BLaER1 treated with 17β-estradiol and CSF1 and Interleukin-3, amounts not matched to agents 10 nM and 100 nM (cell line): ENCODE data around the gene ELMO1.

Source experiments
- H3K27ac ChIP-seq, 11 experiments: shearing (Covaris generic); formaldehyde crosslinking; 2 replicates each; pipeline ENCODE4 v1.8.1; 2022
- H3K27me3 ChIP-seq, 11 experiments: shearing (Covaris generic); formaldehyde crosslinking; 2 replicates each; pipeline ENCODE4 v1.8.1; 2022
- H3K36me3 ChIP-seq, 11 experiments: shearing (Covaris generic); formaldehyde crosslinking; 2 replicates each; pipeline ENCODE4 v1.8.1; 2022
- H3K4me1 ChIP-seq, 10 experiments: shearing (Covaris generic); formaldehyde crosslinking; 2 replicates each; pipeline ENCODE4 v1.8.1; 2022
- H3K4me2 ChIP-seq, 11 experiments: shearing (Covaris generic); formaldehyde crosslinking; 2 replicates each; pipeline ENCODE4 v1.8.1; 2022
- H3K4me3 ChIP-seq, 10 experiments: shearing (Covaris generic); formaldehyde crosslinking; 2 replicates each; pipeline ENCODE4 v1.8.1; 2022
- H3K9ac ChIP-seq, 11 experiments: shearing (Covaris generic); formaldehyde crosslinking; 2 replicates each; pipeline ENCODE4 v1.8.1; 2022
- H3K9me3 ChIP-seq, 11 experiments: shearing (Covaris generic); formaldehyde crosslinking; replicated peaks in 1 of 11; 2 replicates each; pipeline ENCODE4 v1.8.1; 2022
- H4K20me1 ChIP-seq, 11 experiments: shearing (Covaris generic); formaldehyde crosslinking; 2 replicates each; pipeline ENCODE4 v1.8.1; 2022
- Cebpa-rat ChIP-seq, 11 experiments: shearing (Covaris generic); IDR thresholded peaks; 2 replicates each; pipeline ENCODE4 v1.8.1; 2022

Gene ELMO1

DNA sequence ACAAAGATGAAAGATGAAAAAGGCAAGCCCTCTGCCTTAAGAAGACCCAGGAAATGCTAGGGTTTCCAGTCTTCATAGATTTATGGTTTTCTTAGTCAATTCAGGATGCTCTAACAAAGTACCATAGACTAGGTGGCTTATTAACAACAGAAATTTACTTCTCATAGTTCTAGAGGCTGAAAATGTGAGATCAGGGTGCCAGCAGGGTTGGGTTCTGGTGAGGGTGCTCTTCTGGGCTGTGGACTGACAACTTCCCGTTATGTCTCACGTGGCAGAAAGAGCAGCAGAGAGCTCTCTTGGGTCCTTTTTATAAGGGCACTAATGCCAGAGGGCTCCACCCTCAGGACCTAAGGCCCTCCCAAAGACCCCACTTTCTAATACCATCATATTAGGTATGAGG, 23.7 kb downstream of the ELMO1 start:
- no peak for TF ChIP-seq Cebpa-rat (IDR thresholded peaks at IDR 0.05)

DNA sequence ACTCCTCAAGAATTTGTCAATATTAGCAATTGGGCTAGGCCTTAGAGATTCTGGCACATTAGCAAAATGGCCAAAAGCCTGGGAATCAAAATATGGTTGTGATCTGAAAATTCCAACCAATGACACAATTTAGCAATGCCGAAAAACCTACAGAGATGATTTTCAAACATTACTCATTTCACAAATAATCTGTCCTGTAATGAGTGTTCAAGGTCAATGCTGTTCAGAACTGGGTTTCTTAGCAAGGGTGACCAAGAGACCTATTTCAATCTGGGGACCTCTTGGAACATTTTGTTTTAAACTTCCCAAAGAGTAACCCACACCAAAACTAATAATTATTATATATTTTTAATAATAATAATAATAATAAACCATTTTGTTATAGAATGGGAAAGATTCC, 24.1 kb downstream of the ELMO1 start:
- Histone ChIP-seq H3K36me3 (peaks cover 0 to 14% (median 0%) of the 10 kb centered on the region in 11 experiments; a peak in 4 of 22 replicates), H3K4me3 (no peak overlapping the region)
- no peak for TF ChIP-seq Cebpa-rat (IDR thresholded peaks at IDR 0.05)

More for the DNA sequence above, 23.7 kb downstream of the ELMO1 start:
- H3K36me3 ChIP-seq = peaks cover 0 to 15% (median 0%) of the 10 kb centered on the region in 11 experiments; a peak in 5 of 22 replicates
- no peak overlapping the region for H3K9ac ChIP-seq
- H3K9me3 ChIP-seq = no peaks in the 10 kb centered on the region
- H3K4me1 ChIP-seq = peaks cover 0 to 21% (median 9%) of the 10 kb centered on the region in 10 experiments; a peak in 12 of 20 replicates
- no peak overlapping the region for H3K4me3 ChIP-seq
- no peaks in the 10 kb centered on the region for H3K27me3 ChIP-seq
- H3K4me2 ChIP-seq = peak overlapping the region in 6 of 11 experiments; percentile 7 to 83 (median 42); a peak in 9 of 22 replicates
- peak overlapping the region in 1 of 11 experiments; percentile 20; a peak in 2 of 22 replicates for H3K27ac ChIP-seq
- H4K20me1 ChIP-seq = peaks cover 0 to 44% (median 1%) of the 10 kb centered on the region in 11 experiments; a peak in 6 of 22 replicates

DNA sequence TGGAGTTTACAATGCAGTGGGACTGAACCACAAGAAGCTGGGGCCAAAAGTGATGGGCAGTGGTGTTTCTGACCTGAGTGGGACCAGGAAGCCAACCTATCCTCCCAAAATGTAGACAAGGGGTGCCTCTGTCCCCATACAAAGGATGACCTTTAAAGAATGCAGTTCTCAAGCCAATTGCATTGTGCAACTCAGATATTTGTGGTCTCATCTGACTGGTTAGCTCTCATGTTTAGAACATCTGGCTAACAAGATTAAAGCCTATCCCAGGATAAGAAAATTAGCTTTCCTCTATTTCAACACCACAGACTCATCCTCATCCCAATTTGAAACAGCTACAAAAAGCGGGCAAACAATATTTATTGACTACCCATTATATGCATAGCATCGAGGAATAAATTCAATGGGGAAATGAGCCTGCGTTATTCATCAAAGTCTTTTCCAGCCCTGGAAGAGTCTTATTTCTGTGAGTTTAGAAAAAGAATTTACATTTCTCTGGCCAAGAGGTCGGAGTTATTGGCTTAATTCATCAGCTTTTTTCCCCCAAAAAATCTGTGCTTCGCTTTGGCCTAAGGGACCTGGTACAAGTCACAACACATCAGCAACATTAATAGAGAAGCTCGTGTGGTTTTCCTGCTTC, 26.7 kb downstream of the ELMO1 start:
- Histone ChIP-seq H3K4me2 (no peak overlapping the region; a peak in 2 of 22 replicates), H3K27ac (no peak overlapping the region), H3K4me3 (no peak overlapping the region), H3K9ac (no peak overlapping the region), H4K20me1 (peaks cover 0 to 43% (median 0%) of the 10 kb centered on the region in 11 experiments; a peak in 4 of 22 replicates), H3K27me3 (no peaks in the 10 kb centered on the region), H3K9me3 (no peaks in the 10 kb centered on the region), H3K4me1 (peaks cover 0 to 21% (median 9%) of the 10 kb centered on the region in 10 experiments; a peak in 11 of 20 replicates), H3K36me3 (peaks cover 0 to 5% (median 0%) of the 10 kb centered on the region in 11 experiments; a peak in 2 of 22 replicates)
- no peak for TF ChIP-seq Cebpa-rat (IDR thresholded peaks at IDR 0.05)

More for the DNA sequence above, 24.1 kb downstream of the ELMO1 start:
- Histone ChIP-seq H3K9ac (no peak overlapping the region), H3K4me2 (peak overlapping the region in 2 of 11 experiments; percentile 74 to 83; a peak in 3 of 22 replicates), H3K4me1 (peaks cover 0 to 21% (median 9%) of the 10 kb centered on the region in 10 experiments; a peak in 11 of 20 replicates), H4K20me1 (peaks cover 0 to 44% (median 0%) of the 10 kb centered on the region in 11 experiments; a peak in 6 of 22 replicates), H3K27ac (no peak overlapping the region), H3K27me3 (no peaks in the 10 kb centered on the region), H3K9me3 (no peaks in the 10 kb centered on the region)

DNA sequence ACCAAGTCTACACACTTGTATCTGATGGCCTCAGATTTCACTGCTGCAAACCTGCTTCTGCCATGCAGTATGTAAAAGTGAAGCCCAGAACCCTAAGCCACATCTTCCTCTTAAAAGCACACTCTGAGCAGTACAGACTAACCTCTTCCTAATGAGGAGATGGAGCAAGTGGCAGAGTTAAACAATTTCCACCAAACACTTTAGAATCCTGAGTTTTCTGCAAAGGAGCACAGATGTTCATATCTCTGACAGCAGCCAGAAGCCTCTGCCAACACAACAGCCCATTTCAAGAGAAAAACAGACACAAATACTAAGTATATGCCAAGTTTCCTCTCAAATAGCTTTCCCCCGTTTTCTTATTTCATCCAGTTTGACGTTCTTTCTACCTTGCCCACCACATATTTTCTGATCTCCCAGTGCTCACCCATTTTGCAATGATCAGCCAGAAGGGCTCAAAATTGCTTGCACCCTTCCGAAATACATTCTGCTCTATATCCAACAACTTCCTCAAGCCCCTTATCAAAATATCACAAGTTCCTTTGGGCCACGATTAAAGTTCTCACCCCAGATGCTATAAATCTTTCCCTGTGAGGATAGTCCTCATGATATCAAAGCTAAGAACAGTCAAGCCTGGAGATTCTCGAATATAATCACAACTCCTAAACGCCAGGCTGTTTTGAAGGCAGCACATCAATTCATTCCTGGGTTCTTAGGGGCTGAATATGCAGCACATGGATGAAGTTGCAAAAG, 27.5 kb downstream of the ELMO1 start:
- Histone ChIP-seq H3K9ac (no peak overlapping the region), H3K4me2 (no peak overlapping the region), H3K27ac (no peak overlapping the region), H3K4me1 (peaks cover 0 to 18% (median 8%) of the 10 kb centered on the region in 10 experiments; a peak in 11 of 20 replicates), H3K4me3 (no peak overlapping the region), H3K36me3 (peaks cover 0 to 5% (median 0%) of the 10 kb centered on the region in 11 experiments; a peak in 2 of 22 replicates), H3K9me3 (no peaks in the 10 kb centered on the region), H4K20me1 (peaks cover 0 to 40% (median 0%) of the 10 kb centered on the region in 11 experiments; a peak in 4 of 22 replicates), H3K27me3 (no peaks in the 10 kb centered on the region)
- no peak for TF ChIP-seq Cebpa-rat (IDR thresholded peaks at IDR 0.05)

DNA sequence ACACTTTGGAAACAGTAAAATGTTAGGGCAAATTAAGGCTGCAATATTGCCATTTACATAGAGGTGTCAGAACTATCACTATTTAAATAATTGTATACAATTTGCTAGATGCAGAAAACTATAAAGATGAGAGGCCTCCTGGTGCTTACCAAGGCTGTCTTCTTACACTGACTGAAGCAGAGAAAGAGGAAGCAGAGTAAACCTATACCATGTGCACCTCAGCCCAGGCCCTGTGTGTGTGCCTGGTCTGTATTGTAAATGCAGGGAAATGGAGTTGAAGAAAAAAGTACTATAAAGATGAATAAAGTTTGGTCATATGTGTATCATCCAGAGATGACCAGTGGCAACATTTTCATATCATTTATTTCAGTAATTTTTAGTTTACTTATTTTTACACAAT, 29.2 kb downstream of the ELMO1 start:
- no peak overlapping the region for H3K4me2 ChIP-seq
- H3K36me3 ChIP-seq = peaks cover 0 to 7% (median 0%) of the 10 kb centered on the region in 11 experiments; a peak in 2 of 22 replicates
- peaks cover 0 to 32% (median 0%) of the 10 kb centered on the region in 11 experiments; a peak in 3 of 22 replicates for H4K20me1 ChIP-seq
- no peak overlapping the region for H3K27ac ChIP-seq
- H3K27me3 ChIP-seq = no peaks in the 10 kb centered on the region
- H3K9me3 ChIP-seq = no peaks in the 10 kb centered on the region
- no peak overlapping the region for H3K4me3 ChIP-seq
- no peak for TF ChIP-seq Cebpa-rat (IDR thresholded peaks at IDR 0.05)
- H3K9ac ChIP-seq = no peak overlapping the region
- peaks cover 0 to 7% (median under 1%) of the 10 kb centered on the region in 10 experiments; a peak in 4 of 20 replicates for H3K4me1 ChIP-seq

DNA sequence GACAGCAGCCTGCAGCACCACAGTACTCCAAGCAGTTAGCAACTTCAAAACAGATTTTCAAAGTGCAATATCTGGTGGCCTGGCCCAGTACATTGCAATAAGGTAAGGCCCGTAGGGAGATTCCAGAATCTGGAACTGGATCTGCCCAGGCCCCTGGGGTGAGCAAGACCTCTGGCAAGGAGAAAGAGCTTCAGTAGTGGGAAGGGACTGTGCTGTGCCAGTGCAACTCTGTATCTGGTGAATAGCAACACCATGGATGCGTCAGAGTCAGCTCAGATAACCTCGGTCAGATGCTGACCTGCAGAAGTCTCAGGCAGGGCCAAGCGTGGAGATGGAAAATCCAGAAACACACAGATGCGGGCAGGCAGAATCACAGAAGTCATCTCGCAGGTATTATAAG, 30.3 kb downstream of the ELMO1 start:
- no peak for TF ChIP-seq Cebpa-rat (IDR thresholded peaks at IDR 0.05)
- peaks cover 0 to 14% (median 0%) of the 10 kb centered on the region in 11 experiments; a peak in 1 of 22 replicates for H3K36me3 ChIP-seq
- H3K9ac ChIP-seq = no peak overlapping the region
- no peaks in the 10 kb centered on the region for H3K27me3 ChIP-seq
- peaks cover 0 to 7% (median 0%) of the 10 kb centered on the region in 10 experiments; a peak in 2 of 20 replicates for H3K4me1 ChIP-seq
- no peak overlapping the region for H3K4me3 ChIP-seq
- H3K27ac ChIP-seq = no peak overlapping the region
- peaks cover 0 to 4% (median 0%) of the 10 kb centered on the region in 11 experiments; a peak in 5 of 22 replicates for H3K9me3 ChIP-seq
- H4K20me1 ChIP-seq = peaks cover 0 to 28% (median 0%) of the 10 kb centered on the region in 11 experiments; a peak in 3 of 22 replicates
- no peak overlapping the region for H3K4me2 ChIP-seq

DNA sequence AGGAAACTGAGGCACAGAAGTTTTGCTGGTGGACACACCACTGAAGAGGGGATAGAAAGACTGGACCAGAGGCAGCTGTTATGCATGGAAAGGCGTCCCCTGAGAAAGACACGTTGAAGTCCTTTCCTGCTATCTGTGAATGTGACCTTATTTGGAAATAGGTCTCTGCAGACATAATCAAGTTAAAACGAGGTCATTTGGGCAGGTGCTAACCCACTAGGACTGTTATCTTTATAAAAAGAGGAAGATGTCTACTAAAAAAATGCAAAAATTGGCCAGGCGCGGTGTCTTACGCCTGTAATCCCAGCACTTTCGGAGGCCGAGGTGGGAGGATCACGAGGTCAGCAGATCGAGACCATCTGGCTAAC, 31.6 kb downstream of the ELMO1 start:
- no peak overlapping the region for H3K9ac ChIP-seq
- H3K36me3 ChIP-seq = peaks cover 0 to 18% (median 2%) of the 10 kb centered on the region in 11 experiments; a peak in 3 of 22 replicates
- no peak overlapping the region for H3K4me3 ChIP-seq
- peaks cover 0 to 17% (median 9%) of the 10 kb centered on the region in 11 experiments; a peak in 11 of 22 replicates for H3K9me3 ChIP-seq
- peaks cover 0 to 28% (median 0%) of the 10 kb centered on the region in 11 experiments; a peak in 3 of 22 replicates for H4K20me1 ChIP-seq
- peaks cover 0 to 5% (median 0%) of the 10 kb centered on the region in 10 experiments; a peak in 2 of 20 replicates for H3K4me1 ChIP-seq
- TF ChIP-seq Cebpa-rat (IDR thresholded peaks at IDR 0.05) = no peak
- no peak overlapping the region for H3K27ac ChIP-seq
- H3K4me2 ChIP-seq = no peak overlapping the region
- H3K27me3 ChIP-seq = no peaks in the 10 kb centered on the region

DNA sequence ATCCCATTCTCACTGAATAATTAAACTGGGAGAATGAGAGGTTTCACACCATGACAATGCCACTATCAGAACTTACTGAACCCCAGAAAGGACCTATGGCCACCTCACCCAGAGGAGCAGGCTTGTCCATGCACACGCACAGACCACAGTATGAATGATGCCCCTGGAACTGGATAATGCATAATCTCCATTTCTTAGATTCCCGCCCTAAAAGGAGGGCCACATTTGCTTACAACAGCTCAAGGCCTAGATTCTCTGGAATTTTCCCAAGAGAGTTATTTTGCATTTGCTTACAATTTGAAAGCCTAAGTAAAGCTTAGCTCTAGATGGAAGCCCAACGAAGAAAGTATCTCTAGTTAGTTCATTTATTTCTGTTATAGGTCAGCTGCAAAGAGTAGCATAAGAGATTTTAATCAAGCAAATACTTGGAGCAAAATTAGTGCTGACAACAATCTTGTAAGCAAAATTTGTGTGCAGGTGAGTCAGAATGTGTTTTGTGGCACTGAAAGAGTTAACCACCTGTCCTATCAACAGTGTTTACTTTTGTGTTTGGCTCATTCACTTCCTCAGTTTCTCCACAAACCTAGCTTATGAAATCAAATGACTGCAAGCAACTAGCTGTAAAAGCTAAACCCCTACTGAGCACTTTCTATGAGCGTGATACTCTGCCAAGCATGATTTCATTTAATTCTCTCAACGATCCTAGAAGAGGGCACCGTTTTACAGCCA, 32.1 kb downstream of the ELMO1 start:
- H3K27me3 ChIP-seq = no peaks in the 10 kb centered on the region
- no peak for TF ChIP-seq Cebpa-rat (IDR thresholded peaks at IDR 0.05)
- no peak overlapping the region for H3K27ac ChIP-seq
- H3K9ac ChIP-seq = no peak overlapping the region
- peaks cover 0 to 28% (median 0%) of the 10 kb centered on the region in 11 experiments; a peak in 3 of 22 replicates for H4K20me1 ChIP-seq
- H3K9me3 ChIP-seq = peaks cover 0 to 18% (median 9%) of the 10 kb centered on the region in 11 experiments; a peak in 11 of 22 replicates
- no peak overlapping the region for H3K4me2 ChIP-seq
- H3K4me3 ChIP-seq = no peak overlapping the region
- peaks cover 0 to 18% (median 2%) of the 10 kb centered on the region in 11 experiments; a peak in 3 of 22 replicates for H3K36me3 ChIP-seq
- peaks cover 0 to 4% (median 0%) of the 10 kb centered on the region in 10 experiments; a peak in 5 of 20 replicates for H3K4me1 ChIP-seq
